ENCODE data around the gene RAB39B.

RAB39B gene

DNA sequence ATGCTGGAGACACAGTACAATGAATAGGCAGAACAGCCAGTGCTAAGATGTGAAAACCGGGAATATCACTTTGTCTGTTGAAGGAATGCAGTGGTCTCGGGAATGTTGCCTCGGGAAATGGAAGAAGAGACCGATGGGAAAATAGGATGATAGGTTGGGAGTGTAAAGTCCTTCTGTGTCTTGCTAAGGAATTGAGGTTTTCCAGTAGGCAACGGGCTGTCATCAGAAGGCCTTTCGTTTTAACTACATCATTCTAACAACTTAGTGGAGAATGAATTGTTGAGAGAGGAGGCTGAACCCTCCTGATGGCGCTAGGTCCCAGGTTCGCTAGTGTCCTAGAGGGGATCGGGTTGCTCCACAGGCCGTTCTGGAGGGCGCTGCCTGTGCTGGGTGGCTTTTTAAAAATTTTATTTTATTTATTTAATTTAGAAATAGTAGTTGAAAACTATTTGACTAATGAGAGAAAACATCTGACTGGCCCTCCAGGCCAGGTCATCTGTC is 47.3 kb downstream of the RAB39B start:
- TF ChIP-seq FOXP2 (optimal IDR thresholded peaks at IDR 0.05; ENCODE audit: borderline replicate concordance, extremely low read depth, extremely low read length, insufficient read depth) (no peak), POLR2AphosphoS5 (IDR thresholded peaks at IDR 0.05; ENCODE audit: low read depth, low read length) (no peak)
- TF ChIP-seq, protein P1, sequence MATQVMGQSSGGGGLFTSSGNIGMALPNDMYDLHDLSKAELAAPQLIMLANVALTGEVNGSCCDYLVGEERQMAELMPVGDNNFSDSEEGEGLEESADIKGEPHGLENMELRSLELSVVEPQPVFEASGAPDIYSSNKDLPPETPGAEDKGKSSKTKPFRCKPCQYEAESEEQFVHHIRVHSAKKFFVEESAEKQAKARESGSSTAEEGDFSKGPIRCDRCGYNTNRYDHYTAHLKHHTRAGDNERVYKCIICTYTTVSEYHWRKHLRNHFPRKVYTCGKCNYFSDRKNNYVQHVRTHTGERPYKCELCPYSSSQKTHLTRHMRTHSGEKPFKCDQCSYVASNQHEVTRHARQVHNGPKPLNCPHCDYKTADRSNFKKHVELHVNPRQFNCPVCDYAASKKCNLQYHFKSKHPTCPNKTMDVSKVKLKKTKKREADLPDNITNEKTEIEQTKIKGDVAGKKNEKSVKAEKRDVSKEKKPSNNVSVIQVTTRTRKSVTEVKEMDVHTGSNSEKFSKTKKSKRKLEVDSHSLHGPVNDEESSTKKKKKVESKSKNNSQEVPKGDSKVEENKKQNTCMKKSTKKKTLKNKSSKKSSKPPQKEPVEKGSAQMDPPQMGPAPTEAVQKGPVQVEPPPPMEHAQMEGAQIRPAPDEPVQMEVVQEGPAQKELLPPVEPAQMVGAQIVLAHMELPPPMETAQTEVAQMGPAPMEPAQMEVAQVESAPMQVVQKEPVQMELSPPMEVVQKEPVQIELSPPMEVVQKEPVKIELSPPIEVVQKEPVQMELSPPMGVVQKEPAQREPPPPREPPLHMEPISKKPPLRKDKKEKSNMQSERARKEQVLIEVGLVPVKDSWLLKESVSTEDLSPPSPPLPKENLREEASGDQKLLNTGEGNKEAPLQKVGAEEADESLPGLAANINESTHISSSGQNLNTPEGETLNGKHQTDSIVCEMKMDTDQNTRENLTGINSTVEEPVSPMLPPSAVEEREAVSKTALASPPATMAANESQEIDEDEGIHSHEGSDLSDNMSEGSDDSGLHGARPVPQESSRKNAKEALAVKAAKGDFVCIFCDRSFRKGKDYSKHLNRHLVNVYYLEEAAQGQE (IDR thresholded peaks at IDR 0.05; ENCODE audit: insufficient read depth in 1 of 2, low read depth in 2 of 2, low read length in 2 of 2): no peak

DNA sequence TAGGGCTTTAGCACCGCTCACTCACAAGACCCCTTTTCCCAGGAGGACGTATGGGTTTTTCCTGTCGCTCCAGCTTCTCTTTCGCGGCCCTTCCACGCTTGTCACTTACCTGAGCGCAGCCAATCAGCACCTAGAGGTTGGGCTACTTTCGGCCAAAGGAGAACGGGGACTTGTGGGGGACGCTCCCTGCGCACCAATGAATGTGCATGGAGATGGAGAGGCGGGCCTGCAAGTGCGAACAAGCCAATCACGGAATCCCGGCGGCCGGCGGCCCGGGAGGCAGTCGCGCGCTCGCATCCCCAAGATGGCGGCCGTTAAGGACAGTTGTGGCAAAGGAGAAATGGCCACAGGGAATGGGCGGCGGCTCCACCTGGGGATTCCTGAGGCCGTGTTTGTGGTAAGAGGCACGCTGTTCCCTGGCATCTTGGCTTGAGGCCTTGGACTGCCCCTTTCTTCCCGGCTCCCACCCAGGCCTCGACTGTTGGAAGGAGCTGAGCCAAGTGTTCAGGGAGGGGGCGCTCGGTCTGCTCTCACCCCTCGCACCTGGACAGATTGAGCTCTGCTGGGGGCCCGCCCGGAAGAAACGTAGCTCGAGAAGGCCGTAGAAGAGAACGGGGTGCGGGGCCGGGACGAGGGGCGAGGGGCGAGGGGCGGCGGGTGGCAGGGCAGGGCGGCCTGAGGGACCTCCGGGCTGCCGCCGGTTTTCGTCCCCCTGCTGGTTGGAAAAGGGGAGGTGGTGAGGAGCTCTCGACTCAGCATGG is 47.9 kb downstream of the RAB39B start, which contains the start of gene VBP1:
Gene VBP1 (plus strand): TSS at position 282 of the 761 bp plus-strand sequence. CDS start 23 bp downstream, at position 305.
- TF ChIP-seq TAF1 (IDR thresholded peaks at IDR 0.05; ENCODE audit: borderline replicate concordance, insufficient read depth, low read length) (peak; percentile 43; the same call in 1 of the 2 replicates), FOXP2 (optimal IDR thresholded peaks at IDR 0.05; ENCODE audit: borderline replicate concordance, extremely low read depth, extremely low read length, insufficient read depth) (no peak), POLR2AphosphoS5 (IDR thresholded peaks at IDR 0.05; ENCODE audit: low read depth, low read length) (peak; percentile 81), SIN3A (IDR thresholded peaks at IDR 0.05; ENCODE audit: borderline replicate concordance, insufficient read depth, low read length) (no peak)
- TF ChIP-seq, protein P1 (IDR thresholded peaks at IDR 0.05; ENCODE audit: insufficient read depth in 1 of 2, low read depth in 2 of 2, low read length in 2 of 2): no peak

DNA sequence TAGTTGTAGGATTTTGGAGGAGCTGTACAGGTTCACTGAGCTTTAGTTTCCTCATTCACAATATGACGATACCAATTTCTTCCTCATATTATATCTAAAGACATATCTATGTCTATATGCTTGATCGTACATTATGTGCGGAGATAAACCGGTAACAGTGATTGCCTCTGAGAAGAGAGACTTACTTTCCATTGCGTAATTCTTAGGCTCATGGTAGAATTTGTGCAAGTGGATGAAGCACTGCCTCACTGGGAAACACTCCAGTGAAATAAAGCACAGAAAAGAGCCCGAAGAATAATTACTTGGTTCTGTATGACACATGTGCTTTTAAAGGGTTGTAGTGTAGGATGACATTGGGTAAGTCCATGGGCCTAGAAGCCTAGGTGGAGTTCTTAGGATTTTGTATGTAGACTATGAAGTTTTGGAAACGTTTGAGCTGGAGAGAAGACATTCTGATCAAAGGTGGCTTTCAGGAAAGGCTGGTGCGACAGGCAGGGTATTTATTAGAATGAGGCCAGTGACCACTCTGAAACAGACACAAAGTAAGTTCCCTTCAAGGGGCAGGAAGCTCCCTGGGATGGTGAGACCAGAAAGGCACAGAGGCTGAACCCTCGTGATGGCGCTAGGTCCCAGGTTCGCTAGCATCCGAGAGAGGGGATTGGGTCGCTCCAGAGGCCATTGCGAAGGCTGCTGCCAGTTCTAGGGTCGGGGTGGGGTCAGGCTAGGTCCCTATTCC is 48.7 kb downstream of the RAB39B start:
- TF ChIP-seq, protein P1 (IDR thresholded peaks at IDR 0.05; ENCODE audit: insufficient read depth in 1 of 2, low read depth in 2 of 2, low read length in 2 of 2): 0 out of 4 replicates have a peak, but pooled peaks of 1 of the 2 experiments have one; percentile 20
- no peak for TF ChIP-seq SIN3A (IDR thresholded peaks at IDR 0.05; ENCODE audit: borderline replicate concordance, insufficient read depth, low read length)

DNA sequence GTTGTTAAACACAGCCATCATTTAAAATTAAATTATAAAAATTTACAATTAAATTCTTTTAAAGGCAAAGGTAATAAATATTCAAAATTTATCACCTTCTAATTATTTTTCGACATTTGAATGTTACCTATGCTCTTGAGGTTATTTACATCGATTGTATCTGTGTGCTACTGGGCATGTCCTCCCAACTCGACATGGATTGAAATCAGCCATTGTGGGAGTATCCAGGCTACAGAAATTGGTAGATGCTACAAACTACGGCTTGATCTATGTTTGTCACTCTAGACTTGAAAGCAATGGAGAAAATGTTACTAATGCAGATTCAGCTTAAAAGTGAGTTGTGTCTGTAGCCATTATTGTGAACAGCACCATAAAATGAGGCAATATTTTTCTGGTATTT is 50.6 kb downstream of the RAB39B start:
- TF ChIP-seq FOXP2 (optimal IDR thresholded peaks at IDR 0.05; ENCODE audit: borderline replicate concordance, extremely low read depth, extremely low read length, insufficient read depth) (no peak), TAF1 (IDR thresholded peaks at IDR 0.05; ENCODE audit: borderline replicate concordance, insufficient read depth, low read length) (no peak), POLR2AphosphoS5 (IDR thresholded peaks at IDR 0.05; ENCODE audit: low read depth, low read length) (no peak), SIN3A (IDR thresholded peaks at IDR 0.05; ENCODE audit: borderline replicate concordance, insufficient read depth, low read length) (no peak)
- TF ChIP-seq, protein P1 (IDR thresholded peaks at IDR 0.05; ENCODE audit: insufficient read depth in 1 of 2, low read depth in 2 of 2, low read length in 2 of 2): no peak

All from PFSK-1 (cell line).